WTC11 (cell line): Measurements from ENCODE around the gene GP9. TPM values are rescaled to one million over a fixed set of nuclear protein-coding genes. Genes with fewer than 3 reads are reported as not detected.

Experiments used
- ATAC-seq: fragments of 200-7000 bp; cut with Tn5 transposase; 2 replicates; pipeline ENCODE4 v1.10.0; 2021; ENCODE audit warnings: mild to moderate bottlenecking, moderate library complexity
- CTCF ChIA-PET: fragments of 300-600 bp; sonication (Branson Sonifier 250); formaldehyde crosslinking; loops from one replicate; lab custom pipeline; 2021; ENCODE audit warnings: antibody characterized with exemption; lab: Charles Lee
- POLR2A ChIA-PET: fragments of 350-600 bp; sonication (Branson Sonifier 250); formaldehyde crosslinking; loops from one replicate; lab custom pipeline; 2021; ENCODE audit warnings: antibody characterized with exemption; lab: Charles Lee
- DNase-seq: peaks from one replicate; pipeline ENCODE4 v3.0.0; 2021; ENCODE audit warnings: low spot score
- H3K27ac Mint-ChIP-seq: 2 replicates; pipeline ENCODE4 v1.8.0; 2021; ENCODE audit warnings: mixed read lengths
- H3K27me3 Mint-ChIP-seq: 2 replicates; pipeline ENCODE4 v1.8.0; 2021; ENCODE audit warnings: low read depth, mild to moderate bottlenecking, moderate library complexity, mixed read lengths
- H3K36me3 Mint-ChIP-seq: 2 replicates; pipeline ENCODE4 v1.8.0; 2021; ENCODE audit warnings: mixed read lengths
- H3K4me1 Mint-ChIP-seq: 2 replicates; pipeline ENCODE4 v1.8.0; 2022; ENCODE audit warnings: mixed read lengths
- H3K4me3 Mint-ChIP-seq: 2 replicates; pipeline ENCODE4 v1.8.0; 2021; ENCODE audit warnings: mild to moderate bottlenecking, moderate library complexity, mixed read lengths
- H3K9me3 Mint-ChIP-seq: 2 replicates; pipeline ENCODE4 v1.8.0; 2021; ENCODE audit warnings: mixed read lengths
- CREM ChIP-seq: sonication (generic); formaldehyde crosslinking; IDR thresholded peaks from 2 replicates; pipeline ENCODE4 v1.8.1; 2022; ENCODE audit warnings: mild to moderate bottlenecking, missing genetic modification reagents, moderate library complexity
- FOXK1 ChIP-seq: sonication (generic); formaldehyde crosslinking; IDR thresholded peaks from 2 replicates; pipeline ENCODE4 v1.8.0; 2022; ENCODE audit warnings: mild to moderate bottlenecking, moderate library complexity, missing genetic modification reagents
- HMGXB4 ChIP-seq: sonication (generic); formaldehyde crosslinking; IDR thresholded peaks from 2 replicates; pipeline ENCODE4 v1.8.1; 2023; ENCODE audit warnings: mild to moderate bottlenecking, moderate library complexity, missing genetic modification reagents
- KAT7 ChIP-seq: sonication (generic); formaldehyde crosslinking; IDR thresholded peaks from 2 replicates; pipeline ENCODE4 v1.8.1; 2023; ENCODE audit warnings: missing genetic modification reagents, mild to moderate bottlenecking, borderline replicate concordance
- NFE2L1 ChIP-seq: sonication (generic); formaldehyde crosslinking; IDR thresholded peaks from 2 replicates; pipeline ENCODE4 v1.8.1; 2023; ENCODE audit warnings: missing genetic modification reagents
- NR3C1 ChIP-seq: sonication (generic); formaldehyde crosslinking; conservative IDR thresholded peaks from 2 replicates; pipeline ENCODE4 v1.8.1; 2023; ENCODE audit warnings: low read depth, mild to moderate bottlenecking, missing genetic modification reagents
- OVOL2 ChIP-seq: fragments of 250-450 bp; sonication (Bioruptor Pico); IDR thresholded peaks from 2 replicates; pipeline ENCODE4 v1.9.0; 2021; ENCODE audit warnings: mild to moderate bottlenecking, borderline replicate concordance
- SMAD3 ChIP-seq: sonication (generic); formaldehyde crosslinking; IDR thresholded peaks from 2 replicates; pipeline ENCODE4 v1.8.0; 2022; ENCODE audit warnings: missing genetic modification reagents, mild to moderate bottlenecking, borderline replicate concordance
- TCF7 ChIP-seq: sonication (generic); formaldehyde crosslinking; IDR thresholded peaks from 2 replicates; pipeline ENCODE4 v1.8.0; 2022; ENCODE audit warnings: mild to moderate bottlenecking, low read depth, missing genetic modification reagents, moderate library complexity
- ZNF138 ChIP-seq: sonication (generic); formaldehyde crosslinking; conservative IDR thresholded peaks from 2 replicates; pipeline ENCODE4 v1.8.1; 2022; ENCODE audit warnings: mild to moderate bottlenecking, moderate library complexity, missing genetic modification reagents
- ZNF317 ChIP-seq: sonication (generic); formaldehyde crosslinking; IDR thresholded peaks from 2 replicates; pipeline ENCODE4 v1.8.1; 2023; ENCODE audit warnings: low read depth, mild to moderate bottlenecking, moderate library complexity, missing genetic modification reagents, borderline replicate concordance
- total RNA-seq: library from RNA; stranded (reverse); gene quantifications from 3 replicates; pipeline ENCODE4 v1.2.3, GENCODE V29; 2021
- TF ChIP-seq, protein P1 (sequence below): sonication (generic); formaldehyde crosslinking; IDR thresholded peaks from 2 replicates; pipeline ENCODE4 v1.8.1; 2022; ENCODE audit warnings: low read depth, mild to moderate bottlenecking, moderate library complexity, missing genetic modification reagents, borderline replicate concordance
- TF ChIP-seq, protein P2 (sequence below): sonication (generic); formaldehyde crosslinking; IDR thresholded peaks from 2 replicates; pipeline ENCODE4 v1.8.0; 2022; ENCODE audit warnings: mild to moderate bottlenecking, missing genetic modification reagents
- TF ChIP-seq, protein P3 (sequence below): sonication (generic); formaldehyde crosslinking; IDR thresholded peaks from 2 replicates; pipeline ENCODE4 v1.8.0; 2023; ENCODE audit warnings: missing genetic modification reagents
- TF ChIP-seq, protein P4 (sequence below): sonication (generic); formaldehyde crosslinking; conservative IDR thresholded peaks from 2 replicates; pipeline ENCODE4 v1.8.1; 2023; ENCODE audit warnings: mild to moderate bottlenecking, low read depth, missing genetic modification reagents, moderate library complexity
- TF ChIP-seq, protein P5 (sequence below): fragments of 250-450 bp; sonication (Bioruptor Pico); conservative IDR thresholded peaks from 2 replicates; pipeline ENCODE4 v1.9.0; 2021; ENCODE audit warnings: mild to moderate bottlenecking

GP9 gene
- total RNA-seq, 1 experiment from 2014 or later = not detected

DNA sequence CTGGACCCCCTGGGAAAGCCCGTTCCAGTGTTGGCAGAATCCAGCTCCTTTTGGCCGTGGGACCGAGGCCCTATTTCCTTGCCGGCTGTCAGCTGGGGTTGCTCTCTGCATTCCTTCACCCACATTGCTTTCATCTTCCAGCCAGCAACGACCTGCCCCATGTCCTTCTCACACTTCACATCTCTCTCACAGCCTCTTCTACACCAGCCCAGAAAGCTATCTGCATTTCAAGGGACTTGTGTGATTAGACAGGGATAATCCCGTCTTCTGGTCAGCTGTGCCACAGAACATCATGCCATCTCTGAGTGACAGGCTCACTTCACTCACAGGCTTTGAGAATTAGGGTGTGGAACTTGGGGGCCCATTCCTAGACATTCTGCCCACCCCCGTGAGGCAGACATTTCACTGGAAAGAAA is 43.1 kb upstream of the GP9 start (continued):
- TF ChIP-seq NFE2L1 (CRISPR knock-in tag) (no peak), ZNF138 (CRISPR knock-in tag) (no peak)
- TF ChIP-seq, protein P1, sequence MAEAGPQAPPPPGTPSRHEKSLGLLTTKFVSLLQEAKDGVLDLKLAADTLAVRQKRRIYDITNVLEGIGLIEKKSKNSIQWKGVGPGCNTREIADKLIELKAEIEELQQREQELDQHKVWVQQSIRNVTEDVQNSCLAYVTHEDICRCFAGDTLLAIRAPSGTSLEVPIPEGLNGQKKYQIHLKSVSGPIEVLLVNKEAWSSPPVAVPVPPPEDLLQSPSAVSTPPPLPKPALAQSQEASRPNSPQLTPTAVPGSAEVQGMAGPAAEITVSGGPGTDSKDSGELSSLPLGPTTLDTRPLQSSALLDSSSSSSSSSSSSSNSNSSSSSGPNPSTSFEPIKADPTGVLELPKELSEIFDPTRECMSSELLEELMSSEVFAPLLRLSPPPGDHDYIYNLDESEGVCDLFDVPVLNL (CRISPR knock-in tag) = no peak

GRCh38 chr3:129018271-129018670 is 42.3 kb upstream of the GP9 start:
- CTCF ChIA-PET = interaction anchor here (3.2 kb wide), 1 partner anchor 48 kb away, joined by 38 read pairs; no protein-coding TSS in a partner anchor
- POLR2A ChIA-PET = no interaction called here
- Mint-ChIP-seq H3K27me3 (peaks cover 5% of the 10 kb centered on the region; the same call in 1 of the 2 replicates), H3K4me1 (peaks cover 7% of the 10 kb centered on the region), H3K36me3 (no peaks in the 10 kb centered on the region), H3K27ac (no peak overlapping the region), H3K9me3 (peaks cover 4% of the 10 kb centered on the region; the same call in 1 of the 2 replicates), H3K4me3 (no peak overlapping the region)
- ATAC-seq = no peak
- no peak for DNase-seq
- no peak for TF ChIP-seq KAT7 (CRISPR knock-in tag)
- no peak for TF ChIP-seq CREM (CRISPR knock-in tag)
- TF ChIP-seq, protein P2, sequence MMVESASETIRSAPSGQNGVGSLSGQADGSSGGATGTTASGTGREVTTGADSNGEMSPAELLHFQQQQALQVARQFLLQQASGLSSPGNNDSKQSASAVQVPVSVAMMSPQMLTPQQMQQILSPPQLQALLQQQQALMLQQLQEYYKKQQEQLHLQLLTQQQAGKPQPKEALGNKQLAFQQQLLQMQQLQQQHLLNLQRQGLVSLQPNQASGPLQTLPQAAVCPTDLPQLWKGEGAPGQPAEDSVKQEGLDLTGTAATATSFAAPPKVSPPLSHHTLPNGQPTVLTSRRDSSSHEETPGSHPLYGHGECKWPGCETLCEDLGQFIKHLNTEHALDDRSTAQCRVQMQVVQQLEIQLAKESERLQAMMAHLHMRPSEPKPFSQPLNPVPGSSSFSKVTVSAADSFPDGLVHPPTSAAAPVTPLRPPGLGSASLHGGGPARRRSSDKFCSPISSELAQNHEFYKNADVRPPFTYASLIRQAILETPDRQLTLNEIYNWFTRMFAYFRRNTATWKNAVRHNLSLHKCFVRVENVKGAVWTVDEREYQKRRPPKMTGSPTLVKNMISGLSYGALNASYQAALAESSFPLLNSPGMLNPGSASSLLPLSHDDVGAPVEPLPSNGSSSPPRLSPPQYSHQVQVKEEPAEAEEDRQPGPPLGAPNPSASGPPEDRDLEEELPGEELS = no peak
- TF ChIP-seq, protein P3, sequence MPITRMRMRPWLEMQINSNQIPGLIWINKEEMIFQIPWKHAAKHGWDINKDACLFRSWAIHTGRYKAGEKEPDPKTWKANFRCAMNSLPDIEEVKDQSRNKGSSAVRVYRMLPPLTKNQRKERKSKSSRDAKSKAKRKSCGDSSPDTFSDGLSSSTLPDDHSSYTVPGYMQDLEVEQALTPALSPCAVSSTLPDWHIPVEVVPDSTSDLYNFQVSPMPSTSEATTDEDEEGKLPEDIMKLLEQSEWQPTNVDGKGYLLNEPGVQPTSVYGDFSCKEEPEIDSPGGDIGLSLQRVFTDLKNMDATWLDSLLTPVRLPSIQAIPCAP (CRISPR knock-in tag) = no peak
- TF ChIP-seq, protein P4, sequence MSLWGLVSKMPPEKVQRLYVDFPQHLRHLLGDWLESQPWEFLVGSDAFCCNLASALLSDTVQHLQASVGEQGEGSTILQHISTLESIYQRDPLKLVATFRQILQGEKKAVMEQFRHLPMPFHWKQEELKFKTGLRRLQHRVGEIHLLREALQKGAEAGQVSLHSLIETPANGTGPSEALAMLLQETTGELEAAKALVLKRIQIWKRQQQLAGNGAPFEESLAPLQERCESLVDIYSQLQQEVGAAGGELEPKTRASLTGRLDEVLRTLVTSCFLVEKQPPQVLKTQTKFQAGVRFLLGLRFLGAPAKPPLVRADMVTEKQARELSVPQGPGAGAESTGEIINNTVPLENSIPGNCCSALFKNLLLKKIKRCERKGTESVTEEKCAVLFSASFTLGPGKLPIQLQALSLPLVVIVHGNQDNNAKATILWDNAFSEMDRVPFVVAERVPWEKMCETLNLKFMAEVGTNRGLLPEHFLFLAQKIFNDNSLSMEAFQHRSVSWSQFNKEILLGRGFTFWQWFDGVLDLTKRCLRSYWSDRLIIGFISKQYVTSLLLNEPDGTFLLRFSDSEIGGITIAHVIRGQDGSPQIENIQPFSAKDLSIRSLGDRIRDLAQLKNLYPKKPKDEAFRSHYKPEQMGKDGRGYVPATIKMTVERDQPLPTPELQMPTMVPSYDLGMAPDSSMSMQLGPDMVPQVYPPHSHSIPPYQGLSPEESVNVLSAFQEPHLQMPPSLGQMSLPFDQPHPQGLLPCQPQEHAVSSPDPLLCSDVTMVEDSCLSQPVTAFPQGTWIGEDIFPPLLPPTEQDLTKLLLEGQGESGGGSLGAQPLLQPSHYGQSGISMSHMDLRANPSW (CRISPR knock-in tag) = no peak
- TF ChIP-seq SMAD3 (CRISPR knock-in tag) = no peak
- TF ChIP-seq OVOL2 (CRISPR knock-in tag) = no peak
- TF ChIP-seq TCF7 (CRISPR knock-in tag) = no peak
- TF ChIP-seq HMGXB4 (CRISPR knock-in tag) = no peak
- TF ChIP-seq, protein P5, sequence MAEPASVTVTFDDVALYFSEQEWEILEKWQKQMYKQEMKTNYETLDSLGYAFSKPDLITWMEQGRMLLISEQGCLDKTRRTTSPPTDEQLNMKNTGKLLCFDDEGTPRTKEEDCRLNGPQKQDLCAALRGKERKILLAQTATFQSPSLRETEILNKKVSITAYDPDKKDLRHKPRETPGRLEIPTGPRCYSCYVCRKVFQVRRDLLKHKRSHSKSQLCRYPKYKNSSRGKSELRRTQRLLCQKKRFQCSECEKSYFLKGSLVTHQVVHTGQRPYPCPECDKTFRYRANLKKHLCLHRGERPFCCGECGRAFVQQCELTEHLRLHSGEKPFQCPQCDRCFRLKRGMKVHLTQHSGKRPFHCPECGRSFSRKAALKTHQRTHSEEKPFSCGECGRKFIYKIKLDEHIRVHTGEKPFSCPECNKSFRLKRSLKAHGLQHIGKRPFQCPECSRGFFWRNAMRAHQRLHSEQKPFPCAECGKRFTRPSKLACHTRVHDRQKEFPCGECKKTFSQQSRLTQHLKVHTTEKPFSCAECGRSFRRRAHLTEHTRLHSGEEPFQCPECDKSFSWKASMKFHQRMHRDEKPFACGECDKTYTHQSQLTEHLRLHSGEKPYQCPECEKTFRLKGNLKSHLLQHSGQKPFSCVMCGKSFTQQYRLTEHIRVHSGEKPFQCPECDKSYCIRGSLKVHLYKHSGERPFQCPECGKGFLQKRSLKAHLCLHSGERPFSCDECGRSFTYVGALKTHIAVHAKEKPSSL (CRISPR knock-in tag) = no peak
- no peak for TF ChIP-seq FOXK1 (CRISPR knock-in tag)
- no peak for TF ChIP-seq ZNF317 (CRISPR knock-in tag)
- no peak for TF ChIP-seq NR3C1 (CRISPR knock-in tag)
